H9 (cell line): Measurements from ENCODE around the gene C12orf75. TPM values are rescaled to one million over a fixed set of nuclear protein-coding genes. Genes with fewer than 3 reads are reported as not detected.
"Not testable (repeated sequence)": the region's sequence is repeated elsewhere in the genome, so short reads cannot be mapped to it uniquely, and the experiment has no call there.

Source experiments
- DNase-seq: peaks from one replicate; pipeline ENCODE4 v3.0.0-alpha.2; 2017
- H2AFZ ChIP-seq: one replicate; pipeline ENCODE4 v1.6.1; 2013; ENCODE audit warnings: mild to moderate bottlenecking, low read length, control low read depth, moderate library complexity
- H2AK5ac ChIP-seq: 2 replicates; pipeline ENCODE4 v1.6.1; 2013; ENCODE audit warnings: low read length, control low read depth, mixed read lengths; ENCODE audit not compliant: insufficient read length
- H2BK120ac ChIP-seq: one replicate; pipeline ENCODE4 v1.6.1; 2013; ENCODE audit warnings: low read depth, mild to moderate bottlenecking, low read length, control low read depth, inconsistent platforms; ENCODE audit not compliant: poor library complexity, severe bottlenecking
- H2BK12ac ChIP-seq: 2 replicates; pipeline ENCODE4 v1.6.1; 2013; ENCODE audit warnings: low read length, control low read depth, mixed read lengths, low read depth; ENCODE audit not compliant: insufficient read length
- H2BK15ac ChIP-seq: 2 replicates; pipeline ENCODE4 v1.6.1; 2013; ENCODE audit warnings: low read depth, low read length, control low read depth
- H2BK20ac ChIP-seq: one replicate; pipeline ENCODE4 v1.6.1; 2013; ENCODE audit warnings: low read depth, mild to moderate bottlenecking, low read length, control low read depth, inconsistent platforms; ENCODE audit not compliant: poor library complexity, severe bottlenecking
- H2BK5ac ChIP-seq: 2 replicates; pipeline ENCODE4 v1.6.1; 2013; ENCODE audit warnings: low read length, control low read depth, mixed read lengths; ENCODE audit not compliant: insufficient read length
- H3K14ac ChIP-seq: 2 replicates; pipeline ENCODE4 v1.6.1; 2013; ENCODE audit warnings: low read length, control low read depth; ENCODE audit not compliant: insufficient read depth
- H3K18ac ChIP-seq: 2 replicates; pipeline ENCODE4 v1.6.1; 2013; ENCODE audit warnings: low read depth, mild to moderate bottlenecking, mixed read lengths, low read length, control low read depth; ENCODE audit not compliant: insufficient read length
- H3K23ac ChIP-seq: 2 replicates; pipeline ENCODE4 v1.6.1; 2013; ENCODE audit warnings: low read length, control low read depth, mixed read lengths, low read depth; ENCODE audit not compliant: insufficient read length
- H3K23me2 ChIP-seq: 2 replicates; pipeline ENCODE4 v1.6.1; 2013; ENCODE audit warnings: low read depth, mild to moderate bottlenecking, mixed read lengths, low read length, control low read depth; ENCODE audit not compliant: insufficient read length, poor library complexity, severe bottlenecking
- H3K27ac ChIP-seq: 2 replicates; pipeline ENCODE4 v1.5.1; 2013; ENCODE audit warnings: low read length, control low read depth, mixed read lengths, low read depth; ENCODE audit not compliant: insufficient read length
- H3K27me3 ChIP-seq: 2 replicates; pipeline ENCODE4 v1.6.1; 2013; ENCODE audit warnings: low read length, control low read depth, inconsistent platforms; ENCODE audit not compliant: insufficient read depth
- H3K4ac ChIP-seq: 2 replicates; pipeline ENCODE4 v1.6.1; 2013; ENCODE audit warnings: low read depth, mild to moderate bottlenecking, control low read depth, inconsistent platforms, low read length, moderate library complexity
- H3K4me1 ChIP-seq: 2 replicates; pipeline ENCODE4 v1.6.1; 2013; ENCODE audit warnings: low read length, control low read depth, inconsistent platforms; ENCODE audit not compliant: insufficient read depth
- H3K4me2 ChIP-seq: 2 replicates; pipeline ENCODE4 v1.6.1; 2013; ENCODE audit warnings: low read length, control low read depth, mixed read lengths; ENCODE audit not compliant: insufficient read length, insufficient read depth
- H3K56ac ChIP-seq: 2 replicates; pipeline ENCODE4 v1.6.1; 2013; ENCODE audit warnings: low read depth, mild to moderate bottlenecking, mixed read lengths, low read length, control low read depth; ENCODE audit not compliant: insufficient read length
- H3K79me1 ChIP-seq: 2 replicates; pipeline ENCODE4 v1.6.1; 2013; ENCODE audit warnings: low read depth, mild to moderate bottlenecking, moderate library complexity, low read length, control low read depth, inconsistent platforms; ENCODE audit not compliant: insufficient read depth, poor library complexity, severe bottlenecking
- H3K79me2 ChIP-seq: 2 replicates; pipeline ENCODE4 v1.6.1; 2013; ENCODE audit warnings: low read length, control low read depth, inconsistent platforms; ENCODE audit not compliant: insufficient read depth
- H3K9ac ChIP-seq: 2 replicates; pipeline ENCODE4 v1.6.1; 2013; ENCODE audit warnings: low read length, control low read depth, mixed read lengths; ENCODE audit not compliant: insufficient read length; ENCODE audit errors: extremely low read depth
- H3K9me3 ChIP-seq: one replicate; pipeline ENCODE4 v1.6.1; 2013; ENCODE audit warnings: low read depth, low read length, inconsistent platforms; ENCODE audit not compliant: control insufficient read depth
- H3T11ph ChIP-seq: one replicate; pipeline ENCODE4 v1.6.1; 2013; ENCODE audit warnings: mild to moderate bottlenecking, low read length, control low read depth, inconsistent platforms
- H4K20me1 ChIP-seq: one replicate; pipeline ENCODE4 v1.6.1; 2013; ENCODE audit not compliant: control insufficient read depth, insufficient read length, insufficient read depth
- H4K5ac ChIP-seq: 2 replicates; pipeline ENCODE4 v1.6.1; 2013; ENCODE audit warnings: low read depth, mild to moderate bottlenecking, mixed read lengths, low read length, control low read depth; ENCODE audit not compliant: insufficient read length
- H4K8ac ChIP-seq: replicated peaks from 2 replicates; pipeline ENCODE4 v1.6.1; 2013; ENCODE audit warnings: low read length, control low read depth, mixed read lengths, low read depth; ENCODE audit not compliant: insufficient read length
- H4K91ac ChIP-seq: 2 replicates; pipeline ENCODE4 v1.6.1; 2013; ENCODE audit warnings: low read depth, mild to moderate bottlenecking, moderate library complexity, mixed read lengths, low read length, control low read depth; ENCODE audit not compliant: insufficient read length
- H3K27ac Mint-ChIP-seq, 3 experiments: 2 replicates in 2 of 3; 3 replicates in 1 of 3; pipeline ENCODE4 v1.8.0; 2020 to 2021; ENCODE audit warnings: mixed read lengths in 3 of 3, mild to moderate bottlenecking in 1 of 3, moderate library complexity in 1 of 3
- H3K27me3 Mint-ChIP-seq: 2 replicates; pipeline ENCODE4 v1.8.0; 2021; ENCODE audit warnings: low read depth, mild to moderate bottlenecking, moderate library complexity, mixed read lengths
- H3K36me3 Mint-ChIP-seq, 3 experiments: 2 replicates in 2 of 3; 3 replicates in 1 of 3; pipeline ENCODE4 v1.8.0; 2020 to 2021; ENCODE audit warnings: low read depth in 3 of 3, mixed read lengths in 3 of 3; ENCODE audit not compliant: insufficient read depth in 1 of 3
- H3K4me1 Mint-ChIP-seq, 2 experiments: 2 replicates each; pipeline ENCODE4 v1.8.0; 2020; ENCODE audit warnings: mixed read lengths in 2 of 2
- H3K4me3 Mint-ChIP-seq, 2 experiments: 2 replicates in 1 of 2; 3 replicates in 1 of 2; pipeline ENCODE4 v1.8.0; 2020 to 2021; ENCODE audit warnings: mild to moderate bottlenecking in 2 of 2, mixed read lengths in 2 of 2, moderate library complexity in 1 of 2
- H3K9me3 Mint-ChIP-seq, 2 experiments: 2 replicates in 1 of 2; 3 replicates in 1 of 2; pipeline ENCODE4 v1.8.0; 2020; ENCODE audit warnings: mild to moderate bottlenecking in 2 of 2, mixed read lengths in 2 of 2, moderate library complexity in 1 of 2
- WGBS: extraction: QIAGEN DNeasy Blood & Tissue Kit; methylation state at CpG from one replicate; pipeline ENCODE4 v1.1.7; 2013; ENCODE audit warnings: missing lambda C conversion rate, low lambda C conversion rate, mixed read lengths; ENCODE audit not compliant: insufficient read length; ENCODE audit errors: extremely low coverage; 5-methylcytosine and 5-hydroxymethylcytosine counted together
- total RNA-seq: library from RNA; stranded (reverse); gene quantifications from 2 replicates; pipeline ENCODE4 v1.2.1, GENCODE V29; 2021

Gene C12orf75
- total RNA-seq, 1 experiment from 2014 or later: 37.9 TPM

DNA sequence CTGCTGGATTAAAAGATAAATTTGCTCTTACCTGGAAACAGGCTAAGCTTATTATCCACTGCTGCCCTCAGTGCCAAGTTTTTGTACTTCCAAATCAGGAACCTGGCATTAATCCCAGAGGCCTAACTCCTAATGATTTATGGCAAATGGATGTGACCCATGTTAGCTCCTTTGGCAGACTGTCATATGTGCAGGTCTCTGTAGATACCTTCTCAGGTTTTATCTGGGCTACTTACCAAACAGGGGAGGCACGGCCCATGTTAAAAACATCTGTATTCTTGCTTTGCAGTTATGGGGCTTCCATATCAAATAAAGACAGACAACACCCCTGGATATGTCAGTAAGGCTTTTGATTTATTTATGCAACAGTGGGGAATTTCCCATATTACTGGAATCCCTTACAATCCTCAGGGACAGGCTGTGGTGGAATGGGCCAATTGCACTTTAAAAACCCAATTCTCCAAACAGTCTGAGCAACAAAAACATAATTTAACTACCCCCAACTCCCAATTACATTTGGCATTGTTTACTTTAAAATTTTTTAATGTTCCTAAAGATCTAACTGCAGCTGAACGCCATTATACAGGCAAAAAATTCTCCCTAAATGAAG is 19.9 kb upstream of the C12orf75 start:
- not testable (repeated sequence) for H3K4me1 ChIP-seq, H3K4ac ChIP-seq, H3K18ac ChIP-seq, H3K23me2 ChIP-seq, H2BK20ac ChIP-seq, H2BK120ac ChIP-seq, H2BK12ac ChIP-seq, H3K14ac ChIP-seq, H3T11ph ChIP-seq, H3K79me2 ChIP-seq, H3K56ac ChIP-seq, H4K5ac ChIP-seq, H3K27me3 ChIP-seq, H4K8ac ChIP-seq, H3K9me3 ChIP-seq, H3K4me1 Mint-ChIP-seq, H3K4me2 ChIP-seq, H3K27ac Mint-ChIP-seq, H2BK5ac ChIP-seq, H3K23ac ChIP-seq, H2BK15ac ChIP-seq, H3K4me3 Mint-ChIP-seq, H4K20me1 ChIP-seq, H3K27me3 Mint-ChIP-seq, H2AFZ ChIP-seq, DNase-seq, H3K9ac ChIP-seq, H2AK5ac ChIP-seq, H4K91ac ChIP-seq, H3K79me1 ChIP-seq, H3K27ac ChIP-seq
- H3K36me3 Mint-ChIP-seq: peaks cover 14 to 36% (median 29%) of the 10 kb centered on the region in 3 experiments
- WGBS: no CpG with 5 or more reads among the region's 2 CpGs
- peaks cover 43 to 70% of the 10 kb centered on the region in 2 experiments for H3K9me3 Mint-ChIP-seq

DNA sequence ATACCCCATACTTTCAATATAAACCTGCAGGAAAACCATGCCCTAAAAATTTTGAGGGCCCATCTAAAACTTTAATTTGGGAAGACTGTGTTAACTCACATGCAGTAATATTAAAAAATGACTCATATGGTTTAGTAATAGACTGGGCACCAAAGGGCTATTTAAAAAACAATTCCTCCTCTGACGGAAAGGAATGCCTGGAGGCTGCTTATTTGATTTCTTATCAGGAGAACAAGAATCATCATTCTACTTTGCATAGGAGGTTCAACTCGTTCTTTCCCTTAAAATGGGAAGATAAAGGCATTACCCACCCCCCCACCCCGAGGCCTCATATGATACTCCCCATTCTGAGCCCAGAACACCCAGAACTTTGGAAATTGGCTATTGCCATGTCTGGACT is 18.6 kb upstream of the C12orf75 start:
- Mint-ChIP-seq H3K9me3 (peaks cover 43 to 69% of the 10 kb centered on the region in 2 experiments), H3K36me3 (peaks cover 16 to 36% (median 29%) of the 10 kb centered on the region in 3 experiments)
- H2BK5ac ChIP-seq, H3K23ac ChIP-seq, H3K4me1 ChIP-seq, H2BK15ac ChIP-seq, H3K4ac ChIP-seq, H2BK12ac ChIP-seq, H3K27me3 ChIP-seq, H2BK20ac ChIP-seq, H3T11ph ChIP-seq, H3K79me1 ChIP-seq, H3K56ac ChIP-seq, H3K4me3 Mint-ChIP-seq, H4K91ac ChIP-seq, H3K79me2 ChIP-seq, H2AK5ac ChIP-seq, H3K18ac ChIP-seq, DNase-seq, H3K27ac ChIP-seq, H3K9ac ChIP-seq, H4K20me1 ChIP-seq, H3K9me3 ChIP-seq, H3K14ac ChIP-seq, H4K8ac ChIP-seq, H3K4me1 Mint-ChIP-seq, H2BK120ac ChIP-seq, H3K23me2 ChIP-seq, H3K27me3 Mint-ChIP-seq, H4K5ac ChIP-seq, H3K27ac Mint-ChIP-seq, H3K4me2 ChIP-seq, H2AFZ ChIP-seq: not testable (repeated sequence)
- WGBS: no CpG with 5 or more reads among the region's 3 CpGs
